Glomerular visceral epithelial cell (primary cell): Measurements from ENCODE around the gene AUTS2.

Experiments
- DNase-seq: peaks from one replicate; pipeline ENCODE4 v3.0.0-alpha.2; 2016; ENCODE audit errors: extremely low spot score

The AUTS2 gene

DNA sequence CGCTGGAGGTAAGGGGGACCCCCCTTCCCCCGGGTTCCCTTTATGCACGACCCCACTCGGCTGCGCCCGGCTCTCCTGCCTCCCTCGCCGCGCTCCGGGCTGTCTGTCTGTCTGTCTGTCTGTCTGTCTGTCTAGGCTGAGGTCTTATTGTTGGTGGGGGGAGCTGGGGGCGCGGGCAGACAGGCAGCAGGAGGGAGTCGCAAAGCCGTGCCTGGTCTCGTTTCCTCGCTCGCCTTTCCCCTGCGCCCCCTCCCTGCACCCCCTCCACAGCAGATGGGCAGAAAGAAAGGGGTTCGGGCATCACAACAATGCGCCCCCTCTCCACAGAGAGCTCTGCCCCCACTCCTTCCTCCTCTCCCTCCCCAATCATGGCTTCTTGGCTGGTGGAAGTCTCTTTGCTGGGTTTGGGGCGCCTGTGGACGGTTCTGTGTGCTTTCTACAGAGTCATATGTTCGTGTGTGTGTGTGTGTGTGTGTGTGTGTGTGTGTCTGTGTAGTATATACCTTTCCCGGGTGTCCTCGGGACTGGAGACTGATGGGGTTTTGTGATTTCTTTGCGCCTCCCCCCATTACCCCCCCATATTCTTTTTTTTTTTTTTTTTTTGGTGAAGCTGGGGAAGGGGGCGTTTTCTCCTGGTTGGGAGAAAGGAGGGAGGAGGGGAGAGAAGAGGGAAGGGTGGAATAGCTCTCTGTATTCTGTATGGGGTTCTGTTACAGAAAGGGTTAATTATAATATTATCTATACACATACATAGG lies 1.9 kb downstream of the AUTS2 start:
- DNase-seq, result no peak

DNA sequence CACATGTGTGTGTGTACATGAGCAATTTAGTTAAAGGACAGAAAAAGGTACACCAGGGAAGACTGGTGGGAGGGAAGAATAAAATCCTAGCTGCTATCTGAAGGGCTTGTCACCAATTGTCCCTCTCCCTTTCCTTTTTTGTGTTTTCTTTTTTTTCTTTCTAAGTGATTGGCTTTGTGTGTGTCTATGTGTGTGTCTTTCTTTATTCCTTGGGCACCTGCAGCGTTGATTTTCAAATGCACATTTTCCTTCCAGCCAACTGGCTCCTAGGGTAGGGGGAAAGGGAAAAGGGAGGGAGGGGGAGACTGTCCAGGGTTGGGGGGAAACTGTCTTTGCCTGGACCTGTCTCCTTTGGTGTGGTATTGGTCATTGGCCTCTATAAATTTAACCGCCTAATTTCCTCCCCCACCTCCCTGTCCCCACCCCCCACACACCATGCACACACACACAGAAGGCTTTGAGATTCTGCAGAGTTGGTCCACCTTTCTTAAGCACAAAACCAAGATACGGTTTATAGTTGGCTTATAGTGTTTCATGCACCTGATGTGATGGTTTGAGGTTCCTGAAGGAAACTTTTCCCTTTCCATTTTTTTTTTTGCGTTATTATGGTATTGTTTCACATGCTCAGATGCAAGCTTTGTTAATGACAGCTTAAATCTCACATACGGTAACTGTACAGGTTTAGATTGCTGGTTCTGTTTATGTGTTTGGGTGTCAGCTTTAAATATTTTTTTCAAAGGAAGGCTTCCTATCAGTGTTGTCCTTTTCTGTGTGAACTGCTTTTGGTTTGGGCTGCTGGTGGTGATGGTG lies 2.6 kb downstream of the AUTS2 start:
- no peak for DNase-seq

DNA sequence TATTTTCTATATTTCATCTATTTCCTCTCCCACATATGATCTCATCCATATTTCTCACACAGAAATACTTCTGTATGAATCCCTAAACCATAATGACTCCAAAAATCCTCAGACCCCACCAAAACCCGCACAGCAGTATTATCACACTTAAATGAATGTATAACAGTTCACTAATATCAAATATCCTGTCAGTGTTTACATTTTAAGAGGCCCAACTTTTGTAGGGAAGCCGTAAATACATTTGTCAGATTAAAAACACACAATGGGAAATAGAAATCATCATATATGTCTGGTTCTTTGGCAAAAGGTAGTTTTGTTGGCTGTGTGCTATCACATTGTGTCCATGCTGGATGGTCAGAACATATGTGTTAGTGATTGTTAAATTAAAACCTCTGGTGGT lies 4.2 kb downstream of the AUTS2 start:
- no peak for DNase-seq

- no peak for DNase-seq
Measured at GRCh38 chr7:69603351-69603750, 5.1 kb downstream of the AUTS2 start.

DNA sequence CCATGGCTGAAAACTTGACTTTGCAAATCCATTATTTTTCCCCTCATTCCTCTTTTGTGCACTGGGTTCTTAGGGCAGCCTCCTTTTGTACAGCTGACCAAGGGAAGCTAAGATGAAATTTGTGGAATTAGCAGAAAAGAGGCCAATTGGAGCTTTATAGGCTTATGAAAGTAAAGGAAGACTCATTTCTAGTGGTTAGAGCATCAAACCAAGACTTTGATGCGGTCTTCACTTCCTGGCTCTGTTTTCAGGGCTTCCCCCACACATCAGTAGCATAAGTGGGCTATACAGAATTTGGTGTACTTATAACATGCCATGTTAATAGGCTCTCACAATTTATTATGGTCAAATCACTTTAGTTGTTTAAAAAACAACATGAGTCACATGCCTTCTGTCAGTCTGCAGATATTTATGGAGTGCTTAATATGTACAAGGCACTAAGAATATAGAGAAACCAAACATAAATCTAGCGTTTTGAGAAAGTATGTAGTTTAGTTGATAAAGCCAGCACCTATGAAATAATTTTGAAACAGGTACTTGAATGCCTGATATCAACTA lies 5.7 kb downstream of the AUTS2 start:
- DNase-seq, result no peak

DNA sequence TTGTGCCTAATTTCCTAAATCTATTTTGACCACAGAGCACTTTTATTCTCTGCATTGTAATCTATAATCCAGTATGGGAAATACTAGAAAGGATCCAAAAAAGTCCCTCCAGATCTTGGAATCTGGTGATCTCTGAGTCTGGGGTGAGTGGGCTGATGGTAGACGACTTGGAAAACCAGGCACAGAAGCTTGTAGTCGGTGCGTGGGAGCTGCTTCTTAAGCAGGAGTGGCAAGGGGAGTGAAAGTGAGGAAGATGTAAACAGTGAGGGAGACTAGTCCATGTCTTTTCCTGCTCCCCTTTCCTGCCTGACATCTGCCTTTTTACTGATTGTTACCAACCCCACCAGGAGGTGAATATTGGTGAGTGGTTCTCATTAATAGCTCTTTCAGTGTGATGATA lies 6.8 kb downstream of the AUTS2 start:
- no peak for DNase-seq

GRCh38 chr7:69605546-69605945 lies 7.3 kb downstream of the AUTS2 start:
- DNase-seq, result no peak

DNA sequence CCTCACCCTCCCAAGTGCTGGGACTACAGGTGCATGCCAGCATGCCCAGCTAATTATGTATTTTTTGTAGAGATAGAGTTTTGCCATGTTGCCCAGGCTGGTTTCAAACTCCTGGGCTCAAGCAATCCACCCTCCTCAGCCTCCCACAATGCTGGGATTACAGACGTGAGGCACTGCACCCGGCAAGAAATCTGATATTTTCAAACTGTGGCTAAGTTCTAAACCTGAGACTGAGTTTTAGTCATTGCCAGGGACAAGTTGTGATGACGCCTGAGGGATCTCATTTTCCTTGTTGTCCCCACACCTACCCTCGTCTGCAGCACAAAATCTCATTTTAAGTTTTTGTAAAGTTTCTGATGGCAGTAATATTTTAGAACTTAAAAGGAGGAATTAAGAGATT lies 9.8 kb downstream of the AUTS2 start:
- DNase-seq, result no peak

DNA sequence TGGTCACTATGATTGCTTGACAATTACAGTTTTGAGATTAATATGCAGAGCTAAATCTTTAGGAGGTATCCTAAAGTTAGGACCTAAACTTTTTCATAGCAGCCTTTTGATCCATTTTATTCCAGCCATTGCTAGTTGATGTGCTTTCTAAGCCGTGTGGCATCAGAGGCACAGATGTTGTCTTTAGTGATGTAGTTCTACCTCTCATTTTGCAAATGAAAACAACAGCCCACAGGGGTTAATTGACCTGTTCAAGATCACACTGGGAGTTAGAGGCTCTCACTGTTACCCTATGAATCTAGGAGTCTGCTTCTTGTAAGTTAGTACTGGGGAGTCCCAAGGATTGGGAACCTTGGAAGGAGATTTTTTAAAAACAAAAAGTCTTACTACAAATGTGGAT lies 10.6 kb downstream of the AUTS2 start:
- no peak for DNase-seq

- DNase-seq, result no peak
Measured at GRCh38 chr7:69609541-69610373, 11.5 kb downstream of the AUTS2 start.

DNA sequence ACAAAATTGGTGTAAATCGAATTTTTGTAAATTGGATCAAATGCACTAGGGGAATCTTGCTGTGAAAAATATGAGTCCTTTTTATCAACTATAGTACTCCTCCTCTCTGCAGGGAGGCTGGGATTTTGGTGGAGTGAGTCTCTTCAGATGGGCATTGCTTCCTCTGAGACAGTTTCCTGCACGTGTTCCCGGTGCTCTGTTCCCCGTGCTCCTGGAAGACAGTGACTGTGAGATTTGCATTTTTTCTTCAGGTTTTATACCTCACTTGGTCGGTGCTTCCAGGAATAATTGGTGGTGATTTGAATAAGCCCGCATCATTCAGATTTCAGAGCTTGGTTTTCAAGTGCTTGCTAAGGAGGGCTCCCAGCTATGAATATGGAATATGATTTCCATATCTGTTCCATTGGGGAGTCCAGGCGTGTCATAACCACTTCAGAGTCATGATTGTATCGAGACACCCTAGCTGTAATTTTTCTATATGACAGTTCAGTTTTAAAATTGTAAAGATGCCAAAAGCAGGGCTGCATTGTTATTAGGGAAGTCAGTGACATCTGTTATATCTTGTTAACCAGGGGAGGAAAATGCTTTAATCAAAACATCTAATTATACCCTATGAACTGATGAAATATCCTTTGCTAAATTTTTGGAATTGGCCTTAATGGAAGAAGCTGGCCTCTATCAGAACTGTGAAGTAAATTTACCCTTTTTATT lies 12.3 kb downstream of the AUTS2 start:
- DNase-seq, result no peak

- DNase-seq, result no peak
Measured at GRCh38 chr7:69612981-69613380, 14.7 kb downstream of the AUTS2 start.

DNA sequence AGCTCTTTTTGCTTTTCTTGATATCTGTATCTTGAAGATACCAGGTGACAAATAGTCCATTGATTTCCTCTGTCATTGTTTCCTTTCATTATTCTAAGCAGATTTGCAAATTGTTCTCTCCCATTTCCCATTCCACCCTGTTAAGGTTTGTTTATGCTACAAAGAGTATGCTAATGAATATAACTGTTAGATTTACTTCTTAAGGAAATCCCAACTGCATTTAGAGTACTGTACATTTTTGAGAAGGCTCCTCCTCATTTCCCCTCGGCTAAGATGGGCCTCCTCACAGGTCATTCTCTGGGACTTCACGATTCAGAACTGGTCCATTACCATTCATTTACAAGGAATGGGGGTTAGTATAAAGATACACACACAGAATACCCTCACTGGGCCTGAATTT lies 15.6 kb downstream of the AUTS2 start:
- no peak for DNase-seq

DNA sequence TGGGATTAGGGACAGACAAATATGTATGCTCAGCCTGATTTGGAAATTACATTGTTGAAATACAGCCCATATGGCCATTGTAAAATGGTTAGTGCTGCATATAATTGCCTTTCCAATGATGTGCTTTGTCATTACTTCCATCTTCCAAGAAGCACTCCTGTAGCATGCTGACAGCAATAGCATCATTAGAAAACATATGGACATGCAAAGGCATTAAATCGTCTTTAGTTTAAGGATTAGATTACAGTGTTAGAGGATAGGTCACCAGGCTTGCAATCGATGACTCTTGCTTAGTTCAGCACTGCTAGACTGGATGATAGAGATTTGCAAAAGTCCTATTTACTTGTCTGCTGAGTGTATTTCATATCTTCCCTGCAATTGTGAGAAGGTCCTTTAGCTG lies 17.4 kb downstream of the AUTS2 start:
- DNase-seq, result no peak

DNA sequence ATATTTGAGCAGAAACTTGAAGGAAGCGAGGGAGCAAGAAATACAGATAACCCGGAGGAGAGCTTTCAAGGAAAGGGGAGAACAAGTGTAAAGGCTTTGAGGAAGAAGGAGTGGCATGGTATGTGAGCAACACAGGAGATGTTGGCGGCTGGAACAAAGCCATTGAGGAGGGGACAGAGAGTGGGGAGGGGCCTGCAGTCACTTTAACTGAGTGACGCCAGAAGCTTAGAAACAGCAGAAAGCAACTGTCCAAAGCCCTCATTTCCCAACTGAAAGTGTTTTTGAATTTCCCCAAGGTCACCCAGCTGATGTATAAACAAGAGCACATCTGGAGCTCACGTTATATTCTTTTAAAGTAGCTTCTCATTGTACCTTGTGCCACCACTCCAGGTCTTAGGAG lies 19.1 kb downstream of the AUTS2 start:
- DNase-seq, result no peak

DNA sequence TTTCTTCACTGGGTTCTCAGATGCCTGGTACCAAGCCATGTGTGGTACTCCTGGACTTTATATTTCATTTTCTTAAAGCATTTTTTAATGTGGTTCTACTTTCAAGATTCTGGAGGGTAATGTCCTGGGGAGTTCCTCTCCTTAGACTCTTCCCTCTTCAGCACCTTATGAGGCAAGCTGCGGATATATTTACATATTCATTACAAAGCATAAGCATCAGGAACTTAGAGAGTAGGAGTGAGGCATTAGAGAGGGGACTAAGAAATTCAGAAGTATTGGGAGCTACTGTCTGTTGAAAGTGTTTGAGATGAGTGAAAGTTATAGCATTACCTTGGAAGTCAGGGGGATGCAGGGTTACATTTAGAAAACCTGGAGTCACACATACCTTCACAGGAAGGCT lies 20.8 kb downstream of the AUTS2 start:
- DNase-seq, result no peak

DNA sequence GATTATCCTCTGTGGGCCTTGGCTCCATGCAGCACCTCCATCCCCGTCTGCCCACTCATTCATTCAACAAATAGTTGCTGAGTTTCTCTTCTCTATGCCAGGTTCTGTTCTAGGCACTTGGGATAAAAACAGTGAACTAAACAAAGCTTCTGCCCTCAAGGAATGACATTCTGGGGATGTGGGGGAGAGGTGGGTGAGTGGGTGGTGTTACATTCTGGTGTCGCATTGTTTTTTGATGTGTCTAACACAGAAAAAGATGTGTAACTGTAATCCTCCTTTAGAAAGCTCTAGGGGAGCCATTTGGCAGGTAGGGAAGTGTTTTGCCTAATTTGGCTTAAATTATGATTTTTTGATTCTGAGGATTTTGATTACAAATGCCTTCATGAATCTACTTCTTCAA lies 21.4 kb downstream of the AUTS2 start:
- DNase-seq, result no peak

DNA sequence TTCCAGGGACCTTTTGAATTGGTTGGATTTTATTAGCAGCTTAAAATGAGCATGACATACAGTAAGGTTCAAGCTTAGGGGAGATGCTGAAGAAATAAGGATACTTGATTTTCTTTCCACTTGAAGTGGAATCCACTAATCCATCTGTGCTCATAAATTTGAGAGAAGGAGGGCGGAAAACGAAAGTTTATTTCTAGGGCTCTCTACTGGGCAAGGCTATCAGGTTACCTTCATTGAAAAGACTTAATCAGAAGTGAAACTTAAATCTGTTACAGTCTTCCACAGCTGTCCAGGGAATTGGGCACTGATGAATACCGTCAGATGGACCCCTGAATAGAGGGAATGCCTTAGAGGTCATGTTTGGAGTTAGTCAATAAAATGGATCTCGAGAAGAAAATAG lies 21.8 kb downstream of the AUTS2 start:
- no peak for DNase-seq

GRCh38 chr7:69620650-69621049 lies 22.4 kb downstream of the AUTS2 start:
- no peak for DNase-seq

DNA sequence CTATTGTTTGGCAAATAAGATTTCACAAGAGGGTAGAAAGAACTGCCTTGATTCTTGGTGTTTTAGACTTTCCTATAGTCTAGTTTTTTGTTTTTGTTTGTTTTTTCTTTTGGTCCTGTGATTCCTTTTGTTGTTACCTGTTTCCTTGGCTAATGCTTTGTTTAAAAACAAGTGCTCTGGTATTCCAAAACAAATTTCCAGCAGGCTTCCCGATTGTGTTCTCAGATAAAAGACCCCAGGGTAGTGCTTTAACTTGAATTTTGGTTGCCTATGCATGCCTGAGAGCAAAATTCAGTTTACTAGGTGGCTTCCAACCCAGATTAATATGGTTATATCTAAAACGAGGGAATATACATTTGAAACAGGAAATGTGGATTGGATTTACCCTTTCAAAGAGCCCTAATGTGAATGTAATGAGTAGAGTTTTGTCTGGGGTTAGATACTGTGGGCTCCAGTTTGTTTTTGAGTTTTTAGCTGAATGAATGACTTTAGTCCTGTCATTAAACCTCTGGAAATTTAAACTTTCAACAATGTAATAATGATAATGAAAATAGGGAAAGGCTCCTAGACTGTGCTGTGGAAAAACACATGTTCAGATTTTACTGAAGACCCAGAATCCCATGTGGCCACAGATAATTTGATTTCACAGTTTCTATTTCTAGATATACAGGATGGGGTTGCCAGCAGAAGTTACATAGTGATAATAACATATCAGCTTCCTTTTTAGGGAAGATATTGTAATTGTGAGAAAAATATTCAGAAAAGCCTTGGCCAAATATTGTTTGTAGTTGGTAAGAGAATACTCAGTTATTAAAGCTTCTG lies 23.9 kb downstream of the AUTS2 start:
- DNase-seq, result no peak

GRCh38 chr7:69622960-69623359 lies 24.7 kb downstream of the AUTS2 start:
- no peak for DNase-seq
